ENCODE data around the gene IL3.

The IL3 gene

DNA sequence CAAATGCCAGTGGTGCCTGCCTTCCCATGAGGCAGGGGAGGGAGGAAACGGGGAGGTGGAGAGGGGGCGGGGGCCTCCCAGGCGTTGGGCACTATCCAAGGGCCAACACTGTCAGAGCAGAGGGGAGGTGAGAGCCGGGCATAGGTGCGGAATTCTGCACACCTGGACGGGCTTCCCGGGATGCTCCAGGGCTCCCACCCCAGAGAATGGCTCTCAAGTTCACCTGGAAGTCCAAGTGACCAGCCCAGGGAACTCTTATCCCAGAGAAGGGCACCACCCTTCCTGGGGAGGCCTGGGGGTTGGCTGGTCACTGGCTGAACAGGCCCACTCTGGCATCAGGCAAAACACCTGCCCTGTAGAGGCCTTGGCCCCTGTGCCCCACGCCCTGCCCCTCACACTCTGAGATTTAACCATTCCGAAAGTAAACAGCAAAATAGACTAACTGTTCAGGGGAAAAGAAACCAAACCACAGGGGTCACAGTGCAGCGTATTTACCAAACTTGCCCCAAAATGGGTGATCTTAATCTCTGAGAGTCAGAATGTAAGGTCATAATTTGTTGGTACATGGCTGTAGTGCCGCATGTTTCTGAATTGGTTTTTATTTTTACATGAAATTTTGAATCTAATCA, 15.9 kb downstream of the IL3 start:
- H3K9me3 ChIP-seq = no peaks in the 10 kb centered on the region
- H3K4me3 ChIP-seq (ENCODE audit: low read depth in 1 of 2, low read length in 1 of 2) = no peak overlapping the region
- peaks cover 8% of the 10 kb centered on the region for H3K27me3 ChIP-seq
- H3K27ac ChIP-seq = no peak overlapping the region
- TF ChIP-seq, protein P1, sequence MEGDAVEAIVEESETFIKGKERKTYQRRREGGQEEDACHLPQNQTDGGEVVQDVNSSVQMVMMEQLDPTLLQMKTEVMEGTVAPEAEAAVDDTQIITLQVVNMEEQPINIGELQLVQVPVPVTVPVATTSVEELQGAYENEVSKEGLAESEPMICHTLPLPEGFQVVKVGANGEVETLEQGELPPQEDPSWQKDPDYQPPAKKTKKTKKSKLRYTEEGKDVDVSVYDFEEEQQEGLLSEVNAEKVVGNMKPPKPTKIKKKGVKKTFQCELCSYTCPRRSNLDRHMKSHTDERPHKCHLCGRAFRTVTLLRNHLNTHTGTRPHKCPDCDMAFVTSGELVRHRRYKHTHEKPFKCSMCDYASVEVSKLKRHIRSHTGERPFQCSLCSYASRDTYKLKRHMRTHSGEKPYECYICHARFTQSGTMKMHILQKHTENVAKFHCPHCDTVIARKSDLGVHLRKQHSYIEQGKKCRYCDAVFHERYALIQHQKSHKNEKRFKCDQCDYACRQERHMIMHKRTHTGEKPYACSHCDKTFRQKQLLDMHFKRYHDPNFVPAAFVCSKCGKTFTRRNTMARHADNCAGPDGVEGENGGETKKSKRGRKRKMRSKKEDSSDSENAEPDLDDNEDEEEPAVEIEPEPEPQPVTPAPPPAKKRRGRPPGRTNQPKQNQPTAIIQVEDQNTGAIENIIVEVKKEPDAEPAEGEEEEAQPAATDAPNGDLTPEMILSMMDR (IDR thresholded peaks at IDR 0.05) = no peak
- H3K36me3 ChIP-seq = no peaks in the 10 kb centered on the region
- H3K4me1 ChIP-seq (ENCODE audit: control insufficient read depth in 1 of 2, insufficient read depth in 1 of 2, low read depth in 1 of 2, low read length in 1 of 2) = no peaks in the 10 kb centered on the region

DNA sequence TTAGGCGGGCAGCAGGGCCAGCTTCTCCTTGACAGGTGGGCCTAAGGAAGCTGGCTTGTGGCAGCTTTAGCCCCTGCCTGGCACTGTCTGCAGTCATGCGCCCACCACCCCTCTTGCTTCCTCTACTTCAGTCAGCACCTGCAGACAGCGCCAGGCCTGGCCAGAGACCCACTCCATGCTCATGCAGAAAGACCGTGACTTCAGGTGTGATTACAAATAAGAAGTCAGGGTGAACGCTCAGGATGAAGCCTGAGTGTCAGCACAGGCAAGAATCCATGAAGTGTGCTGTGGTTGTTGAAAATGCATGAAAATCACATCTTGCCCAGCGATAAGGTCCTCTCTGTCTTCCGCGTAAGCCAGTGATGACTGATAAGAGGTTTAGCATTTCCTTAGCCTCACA, 16.5 kb downstream of the IL3 start:
- Histone ChIP-seq H3K9me3 (no peaks in the 10 kb centered on the region), H3K27ac (no peak overlapping the region), H3K4me1 (ENCODE audit: control insufficient read depth in 1 of 2, insufficient read depth in 1 of 2, low read depth in 1 of 2, low read length in 1 of 2) (no peaks in the 10 kb centered on the region), H3K4me3 (ENCODE audit: low read depth in 1 of 2, low read length in 1 of 2) (no peak overlapping the region), H3K36me3 (no peaks in the 10 kb centered on the region), H3K27me3 (peaks cover 2% of the 10 kb centered on the region)
- TF ChIP-seq, protein P1 (IDR thresholded peaks at IDR 0.05) = no peak

DNA sequence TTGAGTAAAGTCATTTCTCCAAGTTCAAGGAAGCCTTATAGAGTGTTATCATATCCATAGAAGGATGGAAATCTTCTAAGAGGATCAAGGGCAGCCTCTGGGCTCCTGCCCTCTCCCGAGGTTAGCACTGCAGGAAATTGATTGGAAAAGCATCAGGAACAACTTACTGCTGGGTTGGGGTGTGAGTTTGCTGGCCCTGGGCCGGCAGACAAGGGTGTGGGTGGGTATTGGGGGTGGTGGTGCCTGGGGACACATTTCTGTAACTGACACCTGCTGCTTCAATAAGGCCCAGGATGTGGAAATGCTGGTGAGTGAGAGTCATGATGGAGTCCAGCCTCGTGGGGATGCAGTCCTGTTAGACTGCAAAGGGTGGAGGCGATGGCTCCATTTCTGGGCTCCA, 18.6 kb downstream of the IL3 start:
- H3K4me3 ChIP-seq (ENCODE audit: low read depth in 1 of 2, low read length in 1 of 2) = no peak overlapping the region
- H3K4me1 ChIP-seq (ENCODE audit: control insufficient read depth in 1 of 2, insufficient read depth in 1 of 2, low read depth in 1 of 2, low read length in 1 of 2) = no peaks in the 10 kb centered on the region
- H3K36me3 ChIP-seq = no peaks in the 10 kb centered on the region
- TF ChIP-seq, protein P1 (IDR thresholded peaks at IDR 0.05) = no peak
- no peak overlapping the region for H3K27ac ChIP-seq
- H3K9me3 ChIP-seq = no peaks in the 10 kb centered on the region
- no peaks in the 10 kb centered on the region for H3K27me3 ChIP-seq

DNA sequence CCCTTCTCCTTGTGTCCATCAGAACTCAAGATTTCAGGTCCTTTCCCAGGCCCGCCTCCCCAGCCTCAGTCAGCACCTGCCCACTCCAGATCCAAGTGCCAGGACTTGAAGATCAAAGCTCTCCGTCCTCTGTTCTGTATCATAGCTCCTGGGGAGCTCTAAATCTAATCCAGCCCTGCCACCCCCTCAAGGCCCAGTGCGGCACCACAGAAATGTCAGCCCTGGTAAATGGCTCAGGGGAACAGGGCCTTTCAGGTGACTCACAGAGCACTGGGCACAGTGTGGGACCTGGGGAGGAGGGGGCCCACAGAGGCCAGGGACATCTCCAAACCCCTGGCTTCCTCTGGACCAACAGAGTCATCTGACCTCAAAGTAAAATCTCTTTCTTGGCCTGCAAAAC, 19.2 kb downstream of the IL3 start:
- Histone ChIP-seq H3K27ac (no peak overlapping the region), H3K9me3 (no peaks in the 10 kb centered on the region), H3K36me3 (no peaks in the 10 kb centered on the region), H3K4me3 (ENCODE audit: low read depth in 1 of 2, low read length in 1 of 2) (no peak overlapping the region), H3K27me3 (no peaks in the 10 kb centered on the region), H3K4me1 (ENCODE audit: control insufficient read depth in 1 of 2, insufficient read depth in 1 of 2, low read depth in 1 of 2, low read length in 1 of 2) (no peaks in the 10 kb centered on the region)
- TF ChIP-seq, protein P1 (IDR thresholded peaks at IDR 0.05) = no peak

DNA sequence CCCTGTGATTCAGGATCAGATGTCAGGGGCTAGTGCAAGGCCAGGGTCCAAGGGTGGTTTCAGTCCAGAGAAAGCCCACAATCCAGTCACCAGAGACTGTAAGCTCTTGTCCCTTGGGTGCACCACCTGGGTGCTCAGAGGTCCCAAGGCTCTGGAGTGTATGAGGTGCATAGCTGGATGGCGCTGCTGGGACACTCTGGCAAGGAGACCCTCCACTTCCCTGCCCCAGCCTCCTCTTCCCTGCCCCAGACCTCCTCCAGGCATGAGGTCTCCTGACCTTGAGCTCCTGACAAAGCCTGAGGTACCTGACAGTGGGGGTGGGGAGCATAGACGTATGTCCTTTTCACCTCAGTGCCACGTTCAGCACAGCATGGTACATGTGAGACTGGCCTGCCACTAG, 20.1 kb downstream of the IL3 start:
- Histone ChIP-seq H3K4me1 (ENCODE audit: control insufficient read depth in 1 of 2, insufficient read depth in 1 of 2, low read depth in 1 of 2, low read length in 1 of 2) (no peaks in the 10 kb centered on the region), H3K4me3 (ENCODE audit: low read depth in 1 of 2, low read length in 1 of 2) (no peak overlapping the region), H3K9me3 (no peaks in the 10 kb centered on the region), H3K27me3 (no peaks in the 10 kb centered on the region), H3K27ac (no peak overlapping the region), H3K36me3 (no peaks in the 10 kb centered on the region)
- TF ChIP-seq, protein P1 (IDR thresholded peaks at IDR 0.05) = no peak

DNA sequence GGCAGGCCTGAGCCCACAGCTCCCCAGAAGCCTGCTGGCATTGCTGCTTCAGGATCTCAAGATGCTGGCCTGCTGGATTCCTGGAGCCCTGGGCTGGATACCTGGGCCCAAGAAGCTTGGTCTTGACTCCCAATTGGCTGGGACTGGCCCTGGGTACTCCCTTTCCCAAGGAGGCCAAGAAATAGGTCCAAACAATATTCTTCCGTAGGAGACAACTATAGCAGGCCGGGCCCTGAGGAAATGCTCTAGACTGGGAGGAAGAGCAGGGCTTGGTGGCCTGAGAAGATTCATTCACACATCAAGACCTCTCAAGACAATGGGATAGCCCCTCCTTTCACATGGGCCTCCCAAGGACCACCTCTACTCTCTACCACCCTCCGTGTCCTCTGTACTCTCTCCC, 21.0 kb downstream of the IL3 start:
- H3K36me3 ChIP-seq = no peaks in the 10 kb centered on the region
- H3K27ac ChIP-seq = no peak overlapping the region
- H3K9me3 ChIP-seq = no peaks in the 10 kb centered on the region
- TF ChIP-seq, protein P1 (IDR thresholded peaks at IDR 0.05) = no peak
- no peaks in the 10 kb centered on the region for H3K27me3 ChIP-seq
- H3K4me3 ChIP-seq (ENCODE audit: low read depth in 1 of 2, low read length in 1 of 2) = no peak overlapping the region
- H3K4me1 ChIP-seq (ENCODE audit: control insufficient read depth in 1 of 2, insufficient read depth in 1 of 2, low read depth in 1 of 2, low read length in 1 of 2) = no peaks in the 10 kb centered on the region
